Measurements from ENCODE around the gene AKR1C1. TPM values are rescaled to one million over a fixed set of nuclear protein-coding genes. Genes with fewer than 3 reads are reported as not detected.

Gene AKR1C1
- total RNA-seq, 1 experiment from 2014 or later: 1.9 TPM

DNA sequence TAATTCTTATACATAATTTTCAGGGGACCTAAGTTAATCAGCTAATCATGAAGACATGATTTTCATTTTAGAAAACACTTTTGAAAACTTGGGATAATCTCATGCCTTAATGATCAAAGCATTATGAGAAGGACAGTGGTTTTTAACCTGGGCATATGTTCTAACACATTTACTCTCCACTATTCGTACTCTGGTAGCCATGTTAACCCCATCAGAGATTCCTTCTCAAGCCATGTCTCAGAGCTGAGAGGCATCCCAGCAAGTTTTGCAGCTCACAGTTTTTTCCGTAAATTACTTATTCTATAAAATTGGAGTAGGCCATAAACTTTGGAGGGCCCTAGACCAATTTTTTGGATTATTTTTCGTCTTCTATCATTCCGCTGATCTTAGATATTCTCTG lies 15.7 kb downstream of the AKR1C1 start:
- no peak overlapping the region for H2BK15ac ChIP-seq (ENCODE audit: low read depth, low read length)
- no peak overlapping the region for H3K14ac ChIP-seq (ENCODE audit: insufficient read depth, low read length)
- H3K27me3 ChIP-seq (ENCODE audit: insufficient read depth, low read length): no peaks in the 10 kb centered on the region
- H2AK5ac ChIP-seq (ENCODE audit: insufficient read length, low read length): no peak overlapping the region
- H4K8ac ChIP-seq (replicated peaks; ENCODE audit: insufficient read length, low read depth, low read length): no peak overlapping the region
- H3K4ac ChIP-seq (ENCODE audit: low read depth, low read length): no peak overlapping the region
- H3K27ac Mint-ChIP-seq: no peak overlapping the region
- no peak overlapping the region for H2AFZ ChIP-seq (ENCODE audit: low read length)
- H3K27ac ChIP-seq (ENCODE audit: insufficient read length, low read depth, low read length): no peak overlapping the region
- no peak overlapping the region for H2BK120ac ChIP-seq (ENCODE audit: low read depth, low read length, poor library complexity, severe bottlenecking)
- TF ChIP-seq, protein P1, sequence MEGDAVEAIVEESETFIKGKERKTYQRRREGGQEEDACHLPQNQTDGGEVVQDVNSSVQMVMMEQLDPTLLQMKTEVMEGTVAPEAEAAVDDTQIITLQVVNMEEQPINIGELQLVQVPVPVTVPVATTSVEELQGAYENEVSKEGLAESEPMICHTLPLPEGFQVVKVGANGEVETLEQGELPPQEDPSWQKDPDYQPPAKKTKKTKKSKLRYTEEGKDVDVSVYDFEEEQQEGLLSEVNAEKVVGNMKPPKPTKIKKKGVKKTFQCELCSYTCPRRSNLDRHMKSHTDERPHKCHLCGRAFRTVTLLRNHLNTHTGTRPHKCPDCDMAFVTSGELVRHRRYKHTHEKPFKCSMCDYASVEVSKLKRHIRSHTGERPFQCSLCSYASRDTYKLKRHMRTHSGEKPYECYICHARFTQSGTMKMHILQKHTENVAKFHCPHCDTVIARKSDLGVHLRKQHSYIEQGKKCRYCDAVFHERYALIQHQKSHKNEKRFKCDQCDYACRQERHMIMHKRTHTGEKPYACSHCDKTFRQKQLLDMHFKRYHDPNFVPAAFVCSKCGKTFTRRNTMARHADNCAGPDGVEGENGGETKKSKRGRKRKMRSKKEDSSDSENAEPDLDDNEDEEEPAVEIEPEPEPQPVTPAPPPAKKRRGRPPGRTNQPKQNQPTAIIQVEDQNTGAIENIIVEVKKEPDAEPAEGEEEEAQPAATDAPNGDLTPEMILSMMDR (conservative IDR thresholded peaks at IDR 0.05): no peak
- no peak overlapping the region for H3T11ph ChIP-seq (ENCODE audit: low read length)
- 0 out of 2 replicates have a peak, but pooled peaks cover 1% of the 10 kb centered on the region for H3K27me3 Mint-ChIP-seq (ENCODE audit: low read depth)
- H3K79me2 ChIP-seq (ENCODE audit: insufficient read depth, low read length): no peaks in the 10 kb centered on the region
- H3K4me1 ChIP-seq (ENCODE audit: insufficient read depth, low read length): no peaks in the 10 kb centered on the region; the same call in 1 of the 2 replicates
- H2BK20ac ChIP-seq (ENCODE audit: low read depth, low read length, poor library complexity, severe bottlenecking): no peak overlapping the region
- H3K18ac ChIP-seq (ENCODE audit: insufficient read length, low read depth, low read length): no peak overlapping the region
- WGBS (ENCODE audit: extremely low coverage, insufficient read length, low lambda C conversion rate): no CpG with 5 or more reads among the region's 4 CpGs
- H3K4me3 Mint-ChIP-seq: no peak overlapping the region
- no peak overlapping the region for H4K91ac ChIP-seq (ENCODE audit: insufficient read length, low read depth, low read length)
- no peak overlapping the region for H3K9ac ChIP-seq (ENCODE audit: extremely low read depth, insufficient read length, low read length)
- H4K20me1 ChIP-seq (ENCODE audit: control insufficient read depth, insufficient read depth, insufficient read length): no peaks in the 10 kb centered on the region
- H3K23me2 ChIP-seq (ENCODE audit: insufficient read length, low read depth, low read length, poor library complexity, severe bottlenecking): no peaks in the 10 kb centered on the region
- no peak overlapping the region for H3K23ac ChIP-seq (ENCODE audit: insufficient read length, low read depth, low read length)
- DNase-seq: no peak
- peaks cover 10% of the 10 kb centered on the region in 2 experiments for H3K4me1 Mint-ChIP-seq
- H2BK5ac ChIP-seq (ENCODE audit: insufficient read length, low read length): no peak overlapping the region
- H3K9me3 ChIP-seq (ENCODE audit: control insufficient read depth, low read depth, low read length): no peaks in the 10 kb centered on the region
- no peaks in the 10 kb centered on the region for H3K79me1 ChIP-seq (ENCODE audit: insufficient read depth, low read depth, low read length, poor library complexity, severe bottlenecking)
- no peaks in the 10 kb centered on the region for H3K36me3 Mint-ChIP-seq (ENCODE audit: insufficient read depth in 1 of 3, low read depth in 3 of 3)
- no peak overlapping the region for H2BK12ac ChIP-seq (ENCODE audit: insufficient read length, low read depth, low read length)
- H3K56ac ChIP-seq (ENCODE audit: insufficient read length, low read depth, low read length): no peak overlapping the region
- H3K9me3 Mint-ChIP-seq: peaks cover 0 to 30% of the 10 kb centered on the region in 2 experiments; a peak in 4 of 5 replicates
- no peak overlapping the region for H3K4me2 ChIP-seq (ENCODE audit: insufficient read depth, insufficient read length, low read length)
- H4K5ac ChIP-seq (ENCODE audit: insufficient read length, low read depth, low read length): no peak overlapping the region

Measured in H9 (cell line).